Measurements from ENCODE around the gene LAMA2.
"Not testable (repeated sequence)": the region's sequence is repeated elsewhere in the genome, so short reads cannot be mapped to it uniquely, and the experiment has no call there.

The LAMA2 gene

GRCh38 chr6:129114636-129115391 lies 231.9 kb downstream of the LAMA2 start:
- in situ Hi-C loops (cut with HindIII; ENCODE audit: low sequenced_read_pairs) = no loop called here

GRCh38 chr6:129115471-129115870 lies 232.5 kb downstream of the LAMA2 start:
- in situ Hi-C loops (cut with HindIII; ENCODE audit: low sequenced_read_pairs) = no loop called here

- in situ Hi-C loops (cut with HindIII; ENCODE audit: low sequenced_read_pairs) = no loop called here
These were observed 234.4 kb downstream of the LAMA2 start for GRCh38 chr6:129117355-129117754.

- in situ Hi-C loops (cut with HindIII; ENCODE audit: low sequenced_read_pairs) = no loop called here
These were observed 238.1 kb downstream of the LAMA2 start for GRCh38 chr6:129120856-129121638.

GRCh38 chr6:129124347-129124746 lies 241.4 kb downstream of the LAMA2 start:
- in situ Hi-C loops (cut with HindIII; ENCODE audit: low sequenced_read_pairs) = no loop called here

- in situ Hi-C loops (cut with HindIII; ENCODE audit: low sequenced_read_pairs) = no loop called here
These were observed 247.2 kb downstream of the LAMA2 start for GRCh38 chr6:129130106-129130505.

GRCh38 chr6:129130959-129131681 lies 248.2 kb downstream of the LAMA2 start:
- in situ Hi-C loops (cut with HindIII; ENCODE audit: low sequenced_read_pairs) = no loop called here

- in situ Hi-C loops (cut with HindIII; ENCODE audit: low sequenced_read_pairs) = no loop called here
These were observed 250.8 kb downstream of the LAMA2 start for GRCh38 chr6:129133770-129134192.

GRCh38 chr6:129134535-129134934 lies 251.6 kb downstream of the LAMA2 start:
- in situ Hi-C loops (cut with HindIII; ENCODE audit: low sequenced_read_pairs) = no loop called here

GRCh38 chr6:129135451-129135850 lies 252.5 kb downstream of the LAMA2 start:
- in situ Hi-C loops (cut with HindIII; ENCODE audit: low sequenced_read_pairs) = no loop called here

GRCh38 chr6:129136751-129137150 lies 253.8 kb downstream of the LAMA2 start:
- in situ Hi-C loops (cut with HindIII; ENCODE audit: low sequenced_read_pairs) = no loop called here

GRCh38 chr6:129138739-129139405 lies 255.9 kb downstream of the LAMA2 start:
- in situ Hi-C loops (cut with HindIII; ENCODE audit: low sequenced_read_pairs) = no loop called here

- in situ Hi-C loops (cut with HindIII; ENCODE audit: low sequenced_read_pairs) = no loop called here
These were observed 257.6 kb downstream of the LAMA2 start for GRCh38 chr6:129140526-129140925.

GRCh38 chr6:129141499-129141898 lies 258.6 kb downstream of the LAMA2 start:
- in situ Hi-C loops (cut with HindIII; ENCODE audit: low sequenced_read_pairs) = no loop called here

GRCh38 chr6:129146902-129147301 lies 264.0 kb downstream of the LAMA2 start:
- in situ Hi-C loops (cut with HindIII; ENCODE audit: low sequenced_read_pairs) = no loop called here

- in situ Hi-C loops (cut with HindIII; ENCODE audit: low sequenced_read_pairs) = no loop called here
These were observed 267.6 kb downstream of the LAMA2 start for GRCh38 chr6:129150507-129150906.

- in situ Hi-C loops (cut with HindIII; ENCODE audit: low sequenced_read_pairs) = no loop called here
These were observed 270.3 kb downstream of the LAMA2 start for GRCh38 chr6:129153257-129153656.

- in situ Hi-C loops (cut with HindIII; ENCODE audit: low sequenced_read_pairs) = not testable (repeated sequence)
These were observed 276.3 kb downstream of the LAMA2 start for GRCh38 chr6:129159242-129159641.

GRCh38 chr6:129162605-129163004 lies 279.7 kb downstream of the LAMA2 start:
- in situ Hi-C loops (cut with HindIII; ENCODE audit: low sequenced_read_pairs) = no loop called here

GRCh38 chr6:129163551-129163950 lies 280.6 kb downstream of the LAMA2 start:
- in situ Hi-C loops (cut with HindIII; ENCODE audit: low sequenced_read_pairs) = no loop called here

GRCh38 chr6:129164032-129164431 lies 281.1 kb downstream of the LAMA2 start:
- in situ Hi-C loops (cut with HindIII; ENCODE audit: low sequenced_read_pairs) = no loop called here
